Small intestine (tissue), 7 donors: ENCODE measurements around the gene CCT8L2. TPM values are rescaled to one million over a fixed set of nuclear protein-coding genes. Genes with fewer than 3 reads are reported as not detected.
"Not testable (repeated sequence)": the region's sequence is repeated elsewhere in the genome, so short reads cannot be mapped to it uniquely, and the experiment has no call there.

Source experiments
- DNase-seq, 2 donors: peaks; one replicate each; pipeline versions ENCODE4 v3.0.0 to v3.0.0-alpha.2; 2013
- FAIRE-seq: peaks from 2 replicates; lab custom pipeline; 2012; peaks lifted over from hg19 to GRCh38; lab: Jason Lieb, UNC
- H3K27ac ChIP-seq, 3 donors: one replicate each; pipeline ENCODE4 v1.5.1; 2013; ENCODE audit warnings: low read length in 2 of 3, mild to moderate bottlenecking in 2 of 3, control low read depth in 1 of 3, inconsistent platforms in 1 of 3, low read depth in 1 of 3, moderate library complexity in 1 of 3
- H3K27me3 ChIP-seq, 3 donors: one replicate each; pipeline ENCODE4 v1.6.1; 2013; ENCODE audit warnings: low read length in 3 of 3, inconsistent platforms in 1 of 3; ENCODE audit not compliant: control insufficient read depth in 3 of 3, insufficient read depth in 3 of 3
- H3K36me3 ChIP-seq, 3 donors: one replicate each; pipeline ENCODE4 v1.6.1; 2013; ENCODE audit warnings: low read length in 3 of 3, inconsistent platforms in 1 of 3, low read depth in 1 of 3, mild to moderate bottlenecking in 1 of 3, moderate library complexity in 1 of 3; ENCODE audit not compliant: control insufficient read depth in 3 of 3, insufficient read depth in 2 of 3
- H3K4me1 ChIP-seq, 3 donors: one replicate each; pipeline ENCODE4 v1.6.1; 2013; ENCODE audit warnings: low read length in 2 of 3, inconsistent platforms in 1 of 3, low read depth in 1 of 3, mild to moderate bottlenecking in 1 of 3, moderate library complexity in 1 of 3; ENCODE audit not compliant: control insufficient read depth in 3 of 3, insufficient read depth in 2 of 3
- H3K4me3 ChIP-seq, 3 donors: one replicate each; pipeline ENCODE4 v1.5.1; 2013; ENCODE audit warnings: low read length in 3 of 3, control low read depth in 1 of 3, inconsistent platforms in 1 of 3, low read depth in 1 of 3, mild to moderate bottlenecking in 1 of 3, moderate library complexity in 1 of 3
- H3K9me3 ChIP-seq, 2 donors: one replicate each; pipeline ENCODE4 v1.6.1; 2013; ENCODE audit warnings: low read depth in 1 of 2, low read length in 1 of 2; ENCODE audit not compliant: control insufficient read depth in 2 of 2, insufficient read depth in 1 of 2
- WGBS, 3 donors: extraction: QIAGEN DNeasy Blood & Tissue Kit; methylation state at CpG; one replicate each; pipeline ENCODE4 v1.1.7; 2013; 5-methylcytosine and 5-hydroxymethylcytosine counted together
- polyA plus RNA-seq, 4 donors: library from polyadenylated mRNA; stranded (reverse) in 3 of 4; unstranded in 1 of 4; fragments of 200-250 nt in 3 of 4; fragments of 120-200 nt in 1 of 4; gene quantifications; one replicate each; pipeline versions ENCODE4 v1.2.1 to v1.2.3, GENCODE V29; 2013
- donor health status: healthy with polysubstance abuse.
- donor health status: control.
- donor health status: control.
- donor health status: Bipolar disorder and iron deficiency.
- donor health status: healthy.

CCT8L2 gene
- polyA plus RNA-seq, 4 donors = not detected

GRCh38 chr22:16558376-16558945 lies 34.1 kb downstream of the CCT8L2 start:
- H3K27me3 ChIP-seq, H3K27ac ChIP-seq, H3K36me3 ChIP-seq, H3K4me3 ChIP-seq, DNase-seq, FAIRE-seq, H3K4me1 ChIP-seq: not testable (repeated sequence)
- 74 to 83% (median 81%) methylated on average over 3 to 4 of the region's 4 CpGs for WGBS, 3 donors
- peaks cover 0 to 12% of the 10 kb centered on the region in 2 donors for H3K9me3 ChIP-seq

- 83 to 86% (median 86%) methylated on average over 12 to 13 of the region's 13 CpGs for WGBS, 3 donors
- not testable (repeated sequence) for H3K27me3 ChIP-seq, H3K9me3 ChIP-seq
These were observed 35.1 kb downstream of the CCT8L2 start for GRCh38 chr22:16557511-16557910.

GRCh38 chr22:16555077-16555994 lies 37.3 kb downstream of the CCT8L2 start:
- not testable (repeated sequence) for H3K4me1 ChIP-seq, DNase-seq, H3K27ac ChIP-seq, H3K27me3 ChIP-seq, H3K9me3 ChIP-seq, FAIRE-seq, H3K36me3 ChIP-seq, H3K4me3 ChIP-seq
- 82 to 88% (median 82%) methylated on average over 7 of the region's 8 CpGs for WGBS, 3 donors

More at GRCh38 chr22:16557511-16557910, 35.1 kb downstream of the CCT8L2 start:
- H3K4me3 ChIP-seq, FAIRE-seq, H3K27ac ChIP-seq, H3K4me1 ChIP-seq, DNase-seq, H3K36me3 ChIP-seq: not testable (repeated sequence)

- H3K4me1 ChIP-seq, FAIRE-seq, H3K9me3 ChIP-seq, H3K27ac ChIP-seq, H3K36me3 ChIP-seq, H3K4me3 ChIP-seq, H3K27me3 ChIP-seq, DNase-seq: not testable (repeated sequence)
- WGBS, 3 donors = 60 to 81% (median 73%) methylated on average over 1 of the region's 1 CpG
These were observed 49.3 kb downstream of the CCT8L2 start for GRCh38 chr22:16543310-16543709.

Other genes starting within 250 kb of the CCT8L2 start
- gene XKR3, start 232.6 kb upstream of the CCT8L2 start, polyA plus RNA-seq = not detected